ENCODE measurements around the gene GPRIN1. TPM values are rescaled to one million over a fixed set of nuclear protein-coding genes. Genes with fewer than 3 reads are reported as not detected.
A peak's percentile ranks its signal among the peaks of the same experiment; 100 is the strongest.

Gene GPRIN1
- total RNA-seq, 6 donors from 2014 or later = under 0.01 to 4.0 (median 1.3) TPM

GRCh38 chr5:176625512-176625911, 15.6 kb upstream of the GPRIN1 start:
- 76 to 81% methylated on average over 2 of the region's 2 CpGs for WGBS, 2 donors
- Histone ChIP-seq H3K4me1 (peaks cover 9 to 16% (median 14%) of the 10 kb centered on the region in 4 donors), H3K36me3 (no peaks in the 10 kb centered on the region), H3K27me3 (peaks cover 0 to 51% (median 26%) of the 10 kb centered on the region in 4 donors), H3K4me3 (no peak overlapping the region), H3K27ac (no peak overlapping the region), H3K9me3 (no peaks in the 10 kb centered on the region)
- no peak for TF ChIP-seq EP300 (IDR thresholded peaks at IDR 0.05)
- TF ChIP-seq POLR2AphosphoS5 (IDR thresholded peaks at IDR 0.05) = no peak
- no peak for TF ChIP-seq POLR2A (IDR thresholded peaks at IDR 0.05)
- no peak for TF ChIP-seq CTCF (IDR thresholded peaks at IDR 0.05)
- ATAC-seq (ENCODE audit: low FRiP score in 2 of 2) (no peak), DNase-seq (no peak)

GRCh38 chr5:176624938-176625337, 15.0 kb upstream of the GPRIN1 start:
- Histone ChIP-seq H3K27me3 (peaks cover 0 to 51% (median 28%) of the 10 kb centered on the region in 4 donors), H3K4me1 (peaks cover 9 to 16% (median 14%) of the 10 kb centered on the region in 4 donors), H3K4me3 (no peak overlapping the region), H3K9me3 (no peaks in the 10 kb centered on the region), H3K27ac (no peak overlapping the region), H3K36me3 (no peaks in the 10 kb centered on the region)
- no peak for TF ChIP-seq EP300 (IDR thresholded peaks at IDR 0.05)
- TF ChIP-seq POLR2AphosphoS5 (IDR thresholded peaks at IDR 0.05) = no peak
- TF ChIP-seq POLR2A (IDR thresholded peaks at IDR 0.05) = no peak
- no peak for TF ChIP-seq CTCF (IDR thresholded peaks at IDR 0.05)
- 70 to 72% methylated on average over 9 of the region's 9 CpGs for WGBS, 2 donors
- DNase-seq = no peak
- no peak for ATAC-seq (ENCODE audit: low FRiP score in 2 of 2)

GRCh38 chr5:176624142-176624541, 14.2 kb upstream of the GPRIN1 start:
- no peak for ATAC-seq (ENCODE audit: low FRiP score in 2 of 2)
- 71 to 72% methylated on average over 4 of the region's 4 CpGs for WGBS, 2 donors
- TF ChIP-seq EP300 (IDR thresholded peaks at IDR 0.05) = no peak
- H3K27ac ChIP-seq = no peak overlapping the region
- no peaks in the 10 kb centered on the region for H3K9me3 ChIP-seq
- H3K36me3 ChIP-seq = no peaks in the 10 kb centered on the region
- peaks cover 14 to 17% (median 15%) of the 10 kb centered on the region in 4 donors for H3K4me1 ChIP-seq
- DNase-seq = no peak
- H3K4me3 ChIP-seq = no peak overlapping the region
- H3K27me3 ChIP-seq = peaks cover 0 to 51% (median 30%) of the 10 kb centered on the region in 4 donors

GRCh38 chr5:176621661-176622079, 11.7 kb upstream of the GPRIN1 start:
- ATAC-seq (ENCODE audit: low FRiP score in 2 of 2) (no peak), DNase-seq (no peak)
- H3K27ac ChIP-seq = no peak overlapping the region
- peaks cover 16 to 22% (median 18%) of the 10 kb centered on the region in 4 donors for H3K4me1 ChIP-seq
- 55 to 60% methylated on average over 1 to 13 of the region's 13 CpGs for WGBS, 2 donors
- TF ChIP-seq EP300 (IDR thresholded peaks at IDR 0.05) (no peak), CTCF (IDR thresholded peaks at IDR 0.05) (no peak), POLR2A (IDR thresholded peaks at IDR 0.05) (no peak), POLR2AphosphoS5 (IDR thresholded peaks at IDR 0.05) (no peak)
- H3K4me3 ChIP-seq = no peak overlapping the region
- no peaks in the 10 kb centered on the region for H3K36me3 ChIP-seq
- H3K9me3 ChIP-seq = no peaks in the 10 kb centered on the region
- H3K27me3 ChIP-seq = peaks cover 0 to 52% (median 31%) of the 10 kb centered on the region in 4 donors

GRCh38 chr5:176620333-176620981, 10.5 kb upstream of the GPRIN1 start:
- peak overlapping the region in 1 of 4 donors; percentile 9 for H3K4me3 ChIP-seq

More at GRCh38 chr5:176620333-176620981, 10.5 kb upstream of the GPRIN1 start:
- H3K9me3 ChIP-seq = no peaks in the 10 kb centered on the region
- DNase-seq (no peak), ATAC-seq (ENCODE audit: low FRiP score in 2 of 2) (peak in 1 of 2 donors; percentile 46)
- no peak overlapping the region for H3K27ac ChIP-seq
- TF ChIP-seq EP300 (IDR thresholded peaks at IDR 0.05) = no peak
- no peak for TF ChIP-seq CTCF (IDR thresholded peaks at IDR 0.05)
- TF ChIP-seq POLR2A (IDR thresholded peaks at IDR 0.05) = no peak
- no peak for TF ChIP-seq POLR2AphosphoS5 (IDR thresholded peaks at IDR 0.05)
- no peaks in the 10 kb centered on the region for H3K36me3 ChIP-seq
- WGBS, 2 donors = 3 to 8% methylated on average over 30 to 32 of the region's 32 CpGs
- H3K27me3 ChIP-seq = peaks cover 0 to 43% (median 30%) of the 10 kb centered on the region in 4 donors
- H3K4me1 ChIP-seq = peaks cover 16 to 22% (median 18%) of the 10 kb centered on the region in 4 donors
